ENCODE data around the gene GUCY2D. TPM values are rescaled to one million over a fixed set of nuclear protein-coding genes. Genes with fewer than 3 reads are reported as not detected.

The GUCY2D gene
- total RNA-seq, 1 donor: not detected

DNA sequence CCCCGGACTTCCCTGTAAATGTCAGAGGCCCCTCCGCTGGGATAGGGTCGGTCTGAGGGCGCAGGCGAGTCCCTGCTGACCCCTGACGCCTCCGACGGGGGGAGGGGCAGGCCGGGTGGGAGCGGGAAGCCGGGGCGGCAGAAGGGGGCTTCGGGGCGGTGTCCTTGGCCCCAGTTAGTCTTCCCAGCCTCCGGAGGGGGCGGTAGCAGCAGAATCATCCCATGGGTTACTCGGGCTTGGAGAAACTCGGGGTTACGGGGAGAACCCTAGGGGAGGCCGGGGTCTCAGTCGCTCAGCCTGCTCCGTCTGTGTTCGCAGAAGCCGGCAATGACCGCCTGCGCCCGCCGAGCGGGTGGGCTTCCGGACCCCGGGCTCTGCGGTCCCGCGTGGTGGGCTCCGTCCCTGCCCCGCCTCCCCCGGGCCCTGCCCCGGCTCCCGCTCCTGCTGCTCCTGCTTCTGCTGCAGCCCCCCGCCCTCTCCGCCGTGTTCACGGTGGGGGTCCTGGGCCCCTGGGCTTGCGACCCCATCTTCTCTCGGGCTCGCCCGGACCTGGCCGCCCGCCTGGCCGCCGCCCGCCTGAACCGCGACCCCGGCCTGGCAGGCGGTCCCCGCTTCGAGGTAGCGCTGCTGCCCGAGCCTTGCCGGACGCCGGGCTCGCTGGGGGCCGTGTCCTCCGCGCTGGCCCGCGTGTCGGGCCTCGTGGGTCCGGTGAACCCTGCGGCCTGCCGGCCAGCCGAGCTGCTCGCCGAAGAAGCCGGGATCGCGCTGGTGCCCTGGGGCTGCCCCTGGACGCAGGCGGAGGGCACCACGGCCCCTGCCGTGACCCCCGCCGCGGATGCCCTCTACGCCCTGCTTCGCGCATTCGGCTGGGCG lies 542 bp downstream of the GUCY2D start:
- Histone ChIP-seq H4K20me1 (ENCODE audit: insufficient read depth, low read length) (no peaks in the 10 kb centered on the region), H3K36me3 (ENCODE audit: insufficient read depth, low read length) (no peaks in the 10 kb centered on the region), H3K4me1 (ENCODE audit: insufficient read depth, low read length) (peaks cover 16% of the 10 kb centered on the region), H3K4me2 (ENCODE audit: insufficient read depth, low read length) (peak overlapping the region; percentile 48), H3K4me3 (ENCODE audit: insufficient read depth, low read length) (peak overlapping the region; percentile 37), H3K9me3 (ENCODE audit: low read depth, low read length) (no peaks in the 10 kb centered on the region), H2AFZ (ENCODE audit: low read length) (peak overlapping the region; percentile 51), H3K27ac (ENCODE audit: low read depth, low read length) (no peak overlapping the region), H3K27me3 (ENCODE audit: insufficient read depth, low read length) (peaks cover 33% of the 10 kb centered on the region), H3K79me2 (ENCODE audit: insufficient read depth, low read length) (no peaks in the 10 kb centered on the region)
- TF ChIP-seq, protein P1, sequence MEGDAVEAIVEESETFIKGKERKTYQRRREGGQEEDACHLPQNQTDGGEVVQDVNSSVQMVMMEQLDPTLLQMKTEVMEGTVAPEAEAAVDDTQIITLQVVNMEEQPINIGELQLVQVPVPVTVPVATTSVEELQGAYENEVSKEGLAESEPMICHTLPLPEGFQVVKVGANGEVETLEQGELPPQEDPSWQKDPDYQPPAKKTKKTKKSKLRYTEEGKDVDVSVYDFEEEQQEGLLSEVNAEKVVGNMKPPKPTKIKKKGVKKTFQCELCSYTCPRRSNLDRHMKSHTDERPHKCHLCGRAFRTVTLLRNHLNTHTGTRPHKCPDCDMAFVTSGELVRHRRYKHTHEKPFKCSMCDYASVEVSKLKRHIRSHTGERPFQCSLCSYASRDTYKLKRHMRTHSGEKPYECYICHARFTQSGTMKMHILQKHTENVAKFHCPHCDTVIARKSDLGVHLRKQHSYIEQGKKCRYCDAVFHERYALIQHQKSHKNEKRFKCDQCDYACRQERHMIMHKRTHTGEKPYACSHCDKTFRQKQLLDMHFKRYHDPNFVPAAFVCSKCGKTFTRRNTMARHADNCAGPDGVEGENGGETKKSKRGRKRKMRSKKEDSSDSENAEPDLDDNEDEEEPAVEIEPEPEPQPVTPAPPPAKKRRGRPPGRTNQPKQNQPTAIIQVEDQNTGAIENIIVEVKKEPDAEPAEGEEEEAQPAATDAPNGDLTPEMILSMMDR (IDR thresholded peaks at IDR 0.05; ENCODE audit: extremely low read depth, low read depth, low read length): no peak
- peak; percentile 82 for DNase-seq (ENCODE audit: insufficient read length, low spot score, missing footprints)

DNA sequence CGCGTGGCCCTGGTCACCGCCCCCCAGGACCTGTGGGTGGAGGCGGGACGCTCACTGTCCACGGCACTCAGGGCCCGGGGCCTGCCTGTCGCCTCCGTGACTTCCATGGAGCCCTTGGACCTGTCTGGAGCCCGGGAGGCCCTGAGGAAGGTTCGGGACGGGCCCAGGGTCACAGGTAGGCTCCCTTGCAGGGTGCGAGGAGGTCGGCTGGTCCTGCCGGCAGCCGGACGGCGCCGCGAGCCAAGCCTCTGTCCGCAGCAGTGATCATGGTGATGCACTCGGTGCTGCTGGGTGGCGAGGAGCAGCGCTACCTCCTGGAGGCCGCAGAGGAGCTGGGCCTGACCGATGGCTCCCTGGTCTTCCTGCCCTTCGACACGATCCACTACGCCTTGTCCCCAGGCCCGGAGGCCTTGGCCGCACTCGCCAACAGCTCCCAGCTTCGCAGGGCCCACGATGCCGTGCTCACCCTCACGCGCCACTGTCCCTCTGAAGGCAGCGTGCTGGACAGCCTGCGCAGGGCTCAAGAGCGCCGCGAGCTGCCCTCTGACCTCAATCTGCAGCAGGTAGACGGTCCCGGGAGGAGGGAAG lies 1.3 kb downstream of the GUCY2D start:
- no peaks in the 10 kb centered on the region for H4K20me1 ChIP-seq (ENCODE audit: insufficient read depth, low read length)
- no peak overlapping the region for H3K27ac ChIP-seq (ENCODE audit: low read depth, low read length)
- peak overlapping the region; percentile 19 for H3K4me3 ChIP-seq (ENCODE audit: insufficient read depth, low read length)
- no peaks in the 10 kb centered on the region for H3K79me2 ChIP-seq (ENCODE audit: insufficient read depth, low read length)
- peaks cover 16% of the 10 kb centered on the region for H3K4me1 ChIP-seq (ENCODE audit: insufficient read depth, low read length)
- TF ChIP-seq, protein P1 (IDR thresholded peaks at IDR 0.05; ENCODE audit: extremely low read depth, low read depth, low read length): no peak
- H2AFZ ChIP-seq (ENCODE audit: low read length): peak overlapping the region; percentile 51
- peaks cover 29% of the 10 kb centered on the region for H3K27me3 ChIP-seq (ENCODE audit: insufficient read depth, low read length)
- H3K36me3 ChIP-seq (ENCODE audit: insufficient read depth, low read length): no peaks in the 10 kb centered on the region
- peak; percentile 15 for DNase-seq (ENCODE audit: insufficient read length, low spot score, missing footprints)
- H3K9me3 ChIP-seq (ENCODE audit: low read depth, low read length): no peaks in the 10 kb centered on the region
- peak overlapping the region; percentile 48 for H3K4me2 ChIP-seq (ENCODE audit: insufficient read depth, low read length)

DNA sequence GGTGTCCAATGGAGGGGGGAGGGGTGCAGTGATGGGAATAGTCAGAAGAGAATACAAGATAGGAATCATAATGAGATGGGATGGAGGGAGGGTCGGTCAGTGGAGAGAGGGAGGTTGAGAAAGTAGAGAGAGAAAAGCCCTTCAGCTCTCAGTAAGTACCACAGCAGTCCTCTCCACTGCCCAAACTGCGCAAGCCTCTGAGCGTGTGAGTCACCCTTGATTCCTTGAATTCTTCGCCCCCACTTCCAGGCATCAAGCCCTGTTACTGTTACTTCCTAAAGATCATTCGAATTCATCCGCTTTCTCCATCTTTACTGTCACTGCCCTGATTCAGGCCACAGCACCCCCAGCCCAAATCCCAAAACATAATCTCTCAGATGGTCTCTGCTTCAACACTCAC lies 2.5 kb downstream of the GUCY2D start:
- H3K27me3 ChIP-seq (ENCODE audit: insufficient read depth, low read length): peaks cover 23% of the 10 kb centered on the region
- peak overlapping the region; percentile 61 for H3K4me2 ChIP-seq (ENCODE audit: insufficient read depth, low read length)
- H3K36me3 ChIP-seq (ENCODE audit: insufficient read depth, low read length): no peaks in the 10 kb centered on the region
- peak; percentile 98 for DNase-seq (ENCODE audit: insufficient read length, low spot score, missing footprints)
- peak overlapping the region; percentile 75 for H2AFZ ChIP-seq (ENCODE audit: low read length)
- TF ChIP-seq, protein P1 (IDR thresholded peaks at IDR 0.05; ENCODE audit: extremely low read depth, low read depth, low read length): no peak
- H3K4me3 ChIP-seq (ENCODE audit: insufficient read depth, low read length): no peak overlapping the region
- H3K27ac ChIP-seq (ENCODE audit: low read depth, low read length): peak overlapping the region; percentile 42
- H3K9me3 ChIP-seq (ENCODE audit: low read depth, low read length): no peaks in the 10 kb centered on the region
- H4K20me1 ChIP-seq (ENCODE audit: insufficient read depth, low read length): no peaks in the 10 kb centered on the region
- H3K79me2 ChIP-seq (ENCODE audit: insufficient read depth, low read length): no peaks in the 10 kb centered on the region
- H3K4me1 ChIP-seq (ENCODE audit: insufficient read depth, low read length): peaks cover 16% of the 10 kb centered on the region

DNA sequence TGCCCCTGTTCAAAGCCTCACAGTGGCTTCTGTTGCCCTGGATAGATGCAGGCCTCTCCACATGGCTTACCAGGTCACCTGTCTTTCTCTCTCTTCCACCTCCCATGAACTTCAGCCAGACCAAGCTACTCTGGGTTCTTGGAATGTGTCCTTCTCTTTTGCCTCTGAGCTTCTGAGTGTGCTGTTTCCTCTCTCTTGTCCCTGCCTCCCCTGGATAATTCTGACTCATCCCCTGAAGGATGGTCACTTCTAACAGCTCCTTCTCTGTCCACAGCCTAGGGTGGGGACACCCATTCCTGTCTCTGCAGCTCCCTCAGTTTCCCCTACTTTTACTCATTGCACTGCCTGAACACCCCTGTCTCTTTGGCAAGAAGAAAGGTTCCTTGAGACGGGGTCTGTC lies 2.9 kb downstream of the GUCY2D start:
- peak overlapping the region; percentile 42 for H3K27ac ChIP-seq (ENCODE audit: low read depth, low read length)
- peaks cover 23% of the 10 kb centered on the region for H3K27me3 ChIP-seq (ENCODE audit: insufficient read depth, low read length)
- no peaks in the 10 kb centered on the region for H3K79me2 ChIP-seq (ENCODE audit: insufficient read depth, low read length)
- peak; percentile 94 for DNase-seq (ENCODE audit: insufficient read length, low spot score, missing footprints)
- no peaks in the 10 kb centered on the region for H3K9me3 ChIP-seq (ENCODE audit: low read depth, low read length)
- H4K20me1 ChIP-seq (ENCODE audit: insufficient read depth, low read length): no peaks in the 10 kb centered on the region
- peak overlapping the region; percentile 61 for H3K4me2 ChIP-seq (ENCODE audit: insufficient read depth, low read length)
- peak overlapping the region; percentile 75 for H2AFZ ChIP-seq (ENCODE audit: low read length)
- no peak overlapping the region for H3K4me3 ChIP-seq (ENCODE audit: insufficient read depth, low read length)
- TF ChIP-seq, protein P1 (IDR thresholded peaks at IDR 0.05; ENCODE audit: extremely low read depth, low read depth, low read length): no peak
- H3K36me3 ChIP-seq (ENCODE audit: insufficient read depth, low read length): no peaks in the 10 kb centered on the region
- peaks cover 16% of the 10 kb centered on the region for H3K4me1 ChIP-seq (ENCODE audit: insufficient read depth, low read length)
